GM19467 (cell line): ENCODE measurements around the gene PASK.
"Not testable (repeated sequence)": the region's sequence is repeated elsewhere in the genome, so short reads cannot be mapped to it uniquely, and the experiment has no call there.

Source experiments
- ATAC-seq: cut with Tn5 transposase; IDR thresholded peaks from one replicate; pipeline ENCODE4 v1.9.1; 2021; ENCODE audit warnings: mild to moderate bottlenecking, moderate library complexity; ENCODE audit not compliant: unreplicated experiment

PASK gene

DNA sequence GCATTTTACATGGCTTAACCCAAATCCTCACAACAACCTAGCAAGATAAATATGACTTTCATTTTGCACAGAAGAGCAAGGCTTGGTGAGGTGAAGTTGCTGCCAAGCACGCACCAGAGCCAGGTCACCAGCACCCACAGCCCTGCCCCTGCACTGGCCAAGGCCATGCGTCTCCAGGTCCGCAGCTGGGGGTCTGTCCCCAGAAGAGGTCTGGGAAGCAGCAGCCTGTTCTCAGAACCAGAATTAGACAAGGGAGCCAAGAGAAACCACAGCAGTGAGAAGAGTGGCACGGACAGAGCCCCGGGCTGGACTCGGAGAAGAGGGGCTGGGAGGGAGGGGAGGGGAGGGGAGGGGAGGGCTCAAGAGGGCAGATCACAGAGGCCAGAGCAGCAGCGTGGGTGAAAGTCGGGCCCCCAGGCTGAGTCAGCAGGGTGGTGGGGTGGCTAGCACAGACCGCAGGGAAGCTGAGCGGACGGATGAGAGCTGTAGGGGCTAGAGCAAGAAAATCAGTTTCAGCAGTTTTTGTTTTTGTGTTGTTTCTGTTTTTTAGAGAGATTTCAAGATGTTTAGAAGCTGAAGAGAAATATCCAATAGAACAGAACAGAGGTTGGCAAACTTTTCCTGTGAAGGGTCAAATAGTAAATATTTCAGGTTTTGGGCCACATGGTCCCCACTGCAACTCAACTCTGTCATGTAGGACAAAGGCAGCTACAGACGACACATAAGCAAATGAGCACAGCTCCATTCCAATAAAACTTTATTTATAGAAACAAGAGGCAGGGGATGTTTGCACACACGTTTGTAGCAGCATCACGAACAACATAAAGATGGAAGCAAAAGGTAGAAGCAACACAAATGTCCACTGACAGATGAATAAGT is 39.8 kb downstream of the PASK start:
- no peak for ATAC-seq

GRCh38 chr2:241108271-241109209 is 40.7 kb downstream of the PASK start:
- ATAC-seq, result no peak

DNA sequence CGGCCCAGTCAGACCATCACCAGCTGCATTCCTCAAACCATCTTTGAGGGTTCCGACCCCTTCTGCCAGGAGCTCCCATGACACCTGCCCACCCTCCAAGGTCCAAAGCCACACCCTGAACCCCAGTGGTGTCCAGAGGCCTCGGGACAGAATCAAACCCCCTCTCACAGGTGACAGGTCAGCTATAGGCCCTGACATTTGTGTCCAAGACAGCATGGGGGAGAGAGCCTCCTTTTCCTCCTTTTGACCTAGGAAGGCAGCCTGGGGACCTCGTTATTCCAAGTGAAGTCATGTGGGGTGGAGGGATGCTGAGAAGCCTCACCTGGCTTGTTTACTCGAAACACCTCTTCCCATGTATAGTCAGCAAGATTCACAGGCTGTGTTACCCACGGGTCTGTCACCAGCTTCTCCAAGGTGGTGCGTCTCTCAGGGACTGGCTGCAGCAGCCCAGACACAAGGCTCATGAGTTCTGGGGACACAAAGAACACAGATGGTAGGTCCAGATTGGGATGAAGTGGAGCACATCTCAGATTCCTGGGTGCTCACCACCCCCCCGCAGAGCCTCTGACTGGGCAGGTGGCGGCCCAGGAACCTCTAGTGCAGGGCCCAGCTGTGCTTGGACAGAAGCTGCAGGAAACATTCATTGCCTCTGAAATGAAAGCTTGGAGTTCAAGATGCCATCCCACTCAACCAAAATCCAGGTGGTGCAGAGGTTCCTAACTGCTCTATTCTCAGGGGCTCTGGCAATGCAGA is 42.1 kb downstream of the PASK start:
- ATAC-seq, result no peak

- ATAC-seq, result no peak
Observed at GRCh38 chr2:241105641-241106040, 43.6 kb downstream of the PASK start.

DNA sequence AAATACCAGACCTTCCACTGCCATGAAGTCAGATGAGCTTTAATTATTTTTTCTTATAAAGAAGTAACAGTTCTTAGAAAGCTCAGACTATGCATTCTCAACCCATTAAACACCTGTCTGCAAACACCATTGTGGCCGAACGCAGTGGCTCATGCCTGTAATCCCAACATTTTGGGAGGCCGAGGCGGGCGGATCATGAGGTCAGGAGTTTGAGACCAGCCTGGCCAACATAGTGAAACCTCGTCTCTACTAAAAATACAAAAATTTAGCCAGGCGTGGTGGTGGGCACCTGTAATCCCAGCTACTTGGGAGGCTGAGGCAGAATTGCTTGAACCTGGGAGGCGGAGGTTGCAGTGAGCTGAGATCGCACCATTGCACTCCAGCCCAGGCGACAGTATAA is 44.7 kb downstream of the PASK start:
- ATAC-seq, result not testable (repeated sequence)

GRCh38 chr2:241103176-241103595 is 46.1 kb downstream of the PASK start:
- ATAC-seq, result no peak

- ATAC-seq, result peak; percentile 81
Observed at GRCh38 chr2:241102239-241102803, 47.0 kb downstream of the PASK start, which contains the start of gene MTERF4. MTERF4 (minus strand) TSS chr2:241102287; CDS start chr2:241102273, 14 bp downstream.

- no peak for ATAC-seq
Observed at GRCh38 chr2:241099246-241099645, 50.0 kb downstream of the PASK start.

GRCh38 chr2:241096979-241097378 is 52.3 kb downstream of the PASK start:
- no peak for ATAC-seq

DNA sequence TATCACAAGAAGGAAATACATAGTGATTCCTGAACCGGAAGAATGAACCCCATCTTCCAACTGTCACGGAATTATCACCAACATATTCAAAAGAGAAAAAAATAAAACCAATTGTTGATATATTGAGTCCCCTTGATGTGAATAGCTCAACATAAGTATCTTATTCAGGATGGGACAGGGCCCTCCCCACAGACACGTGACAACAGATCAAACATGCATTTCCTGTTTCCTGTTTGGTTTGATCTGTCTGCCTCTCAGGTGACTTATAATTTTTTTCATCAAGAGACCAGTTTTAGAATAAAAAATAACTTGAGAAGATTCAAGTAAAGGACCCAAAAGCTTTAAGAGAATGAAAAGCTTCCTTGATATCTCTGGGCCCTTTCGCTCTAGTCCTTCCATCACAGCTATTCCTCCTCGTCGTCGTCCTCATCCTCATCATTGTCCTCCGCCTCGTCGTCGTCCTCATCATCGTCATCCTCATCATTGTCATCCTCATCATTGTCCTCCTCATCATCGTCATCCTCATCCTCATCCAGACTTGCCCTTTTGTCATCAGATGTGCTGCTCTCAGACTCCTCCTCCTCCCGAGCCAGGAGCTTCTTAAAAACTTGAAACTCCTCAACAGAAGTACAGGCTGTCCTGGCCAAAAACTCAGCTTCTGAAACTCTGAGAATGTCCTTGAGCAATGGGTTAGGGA is 53.5 kb downstream of the PASK start:
- no peak for ATAC-seq

DNA sequence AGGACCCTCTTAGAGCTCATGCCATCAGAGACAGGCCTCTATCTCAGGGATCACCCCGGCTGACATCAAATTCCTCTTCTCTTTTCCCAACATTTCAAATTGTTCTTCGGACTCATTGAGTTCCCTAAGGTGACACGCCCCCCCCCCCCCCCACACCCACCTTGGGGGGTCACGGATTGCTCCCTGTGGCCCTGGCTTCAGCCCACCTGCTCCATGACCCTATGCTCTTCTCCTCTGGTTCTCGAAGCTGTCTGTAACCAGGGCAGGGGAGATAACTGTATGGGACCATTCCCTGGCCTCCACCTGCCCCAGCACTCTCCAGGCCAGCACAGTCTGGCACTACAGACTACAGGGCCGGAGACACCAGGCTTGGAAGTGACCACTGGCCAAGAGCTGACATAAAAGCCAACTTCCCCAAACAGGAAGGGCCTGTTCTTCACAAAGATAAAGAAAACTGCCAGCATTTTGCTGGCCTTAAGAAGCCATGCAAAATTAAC is 54.3 kb downstream of the PASK start:
- no peak for ATAC-seq

GRCh38 chr2:241094172-241094571 is 55.1 kb downstream of the PASK start:
- no peak for ATAC-seq

DNA sequence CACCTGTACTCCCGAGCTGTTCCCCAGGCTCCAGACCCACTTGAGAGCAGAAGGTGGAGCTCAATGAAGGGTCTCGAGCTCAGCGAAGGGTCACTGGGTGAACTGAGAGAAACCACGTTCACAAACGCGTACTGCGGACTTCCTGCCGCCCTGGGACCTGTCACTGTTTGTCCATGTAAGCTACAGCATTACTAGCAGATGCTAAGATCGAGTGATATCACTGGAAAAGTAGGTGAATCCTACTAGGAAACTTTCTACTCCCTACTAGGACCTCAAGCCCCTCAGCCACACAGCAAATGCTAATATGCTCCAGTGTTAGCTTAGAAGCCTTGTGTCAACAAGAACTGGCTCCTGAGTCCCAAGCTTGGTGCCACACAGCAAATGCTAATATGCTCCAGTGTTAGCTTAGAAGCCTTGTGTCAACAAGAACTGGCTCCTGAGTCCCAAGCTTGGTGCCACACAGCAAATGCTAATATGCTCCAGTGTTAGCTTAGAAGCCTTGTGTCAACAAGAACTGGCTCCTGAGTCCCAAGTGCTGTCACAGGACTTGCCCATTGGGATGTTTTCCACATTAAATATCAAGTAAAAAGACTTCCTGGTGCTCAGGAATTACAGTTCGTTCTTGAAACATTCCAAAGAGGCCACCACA is 56.0 kb downstream of the PASK start:
- not testable (repeated sequence) for ATAC-seq

DNA sequence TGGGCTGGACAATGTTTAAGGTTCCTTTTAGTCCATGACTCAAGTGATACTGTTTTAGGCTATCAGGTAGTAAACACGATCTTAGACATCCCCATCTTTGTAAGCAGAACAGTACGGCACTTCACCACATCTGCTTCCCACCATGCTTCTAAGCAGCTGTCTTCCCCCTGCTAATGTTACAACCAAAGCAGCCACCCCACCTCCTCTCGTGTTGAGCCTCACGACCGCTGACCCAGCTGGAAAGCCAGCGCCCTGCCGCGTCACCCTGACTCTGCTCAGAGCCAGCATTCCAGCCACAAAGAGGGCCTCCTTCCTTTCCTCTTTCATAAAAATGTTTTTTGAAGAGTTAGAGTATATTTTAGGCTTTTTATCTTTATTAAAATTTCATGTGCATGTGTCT is 56.6 kb downstream of the PASK start:
- ATAC-seq, result no peak

- no peak for ATAC-seq
Observed at GRCh38 chr2:241091734-241092445, 57.4 kb downstream of the PASK start.

DNA sequence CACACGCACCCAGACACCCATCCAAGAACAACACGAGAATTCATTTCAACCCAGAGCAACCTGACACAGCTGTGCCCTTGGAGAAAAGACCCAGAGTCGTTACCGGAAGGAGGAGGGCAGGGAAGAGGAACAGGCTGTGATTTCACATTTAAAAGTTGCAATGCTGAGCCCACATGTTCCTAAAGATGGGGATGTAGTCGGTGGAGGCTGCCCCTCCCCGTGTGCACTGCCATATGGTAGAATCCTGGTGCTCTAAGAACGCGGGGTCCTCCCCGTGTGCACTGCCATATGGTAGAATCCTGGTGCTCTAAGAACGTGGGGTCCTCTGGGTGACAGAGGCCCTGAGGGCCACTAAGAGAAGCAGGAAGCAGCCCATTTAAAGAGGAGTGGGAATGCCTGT is 58.1 kb downstream of the PASK start:
- no peak for ATAC-seq

DNA sequence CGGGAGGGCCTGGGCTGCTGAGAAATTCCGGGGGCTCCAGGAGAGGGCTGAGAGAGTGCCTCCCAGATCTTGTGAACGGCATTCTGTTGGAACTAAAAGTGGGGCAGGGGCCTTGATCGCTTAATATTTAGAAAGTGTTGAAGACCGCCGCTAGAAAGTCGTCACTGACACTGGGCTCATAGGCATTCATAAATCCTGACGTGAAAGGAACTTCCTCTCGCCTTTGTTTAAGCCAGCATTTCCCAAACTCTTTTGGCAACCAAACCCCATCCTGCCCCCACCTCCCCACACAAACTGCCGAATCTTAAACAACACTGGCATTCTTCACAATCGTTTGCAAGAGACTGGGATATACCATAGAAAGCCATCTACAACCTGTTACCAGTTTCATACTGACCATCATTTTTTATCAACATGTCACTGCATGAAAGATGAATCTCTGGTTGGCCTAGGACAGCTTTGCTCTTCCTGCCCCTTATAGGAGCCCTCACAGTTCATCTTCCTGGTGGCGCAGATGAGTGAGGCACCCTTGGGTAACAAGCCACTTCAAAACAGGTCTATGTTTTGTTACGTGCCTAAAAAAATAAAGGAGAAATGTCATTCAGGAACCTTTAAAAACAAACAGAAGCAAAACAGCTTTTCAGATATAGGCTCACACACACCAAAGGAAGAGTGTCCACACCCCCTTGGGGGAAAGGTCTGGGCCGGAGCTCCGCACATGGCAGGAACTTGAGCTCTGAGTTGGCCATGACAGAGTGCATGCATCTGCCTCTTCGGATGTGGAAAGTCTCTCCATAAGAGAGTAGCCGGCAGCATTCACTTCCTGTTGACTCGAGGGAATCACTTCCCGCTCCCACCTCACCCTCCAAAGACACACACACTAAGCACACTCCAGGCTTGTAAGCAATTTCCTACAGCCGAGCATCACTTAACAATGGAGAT is 60.2 kb downstream of the PASK start:
- no peak for ATAC-seq

DNA sequence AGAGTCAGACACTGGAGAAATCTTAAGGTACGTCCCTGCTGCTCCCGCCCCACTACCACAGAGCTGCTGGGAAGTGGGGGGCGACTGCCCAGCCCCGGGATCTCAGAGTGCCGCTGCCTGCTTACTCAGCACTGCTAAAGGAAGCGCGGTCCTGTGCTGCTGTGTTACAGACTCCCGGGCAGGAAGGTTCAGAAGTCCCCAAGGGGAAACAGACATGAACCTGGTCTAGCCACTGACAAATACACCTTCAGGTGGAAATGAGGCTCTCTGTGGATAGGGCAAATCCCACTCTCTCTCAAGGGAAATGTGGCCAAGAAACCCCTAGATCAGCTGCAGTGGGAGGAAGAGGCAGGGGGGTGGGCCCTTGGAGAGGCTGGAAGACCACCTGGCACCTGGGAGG is 60.9 kb downstream of the PASK start:
- ATAC-seq, result peak; percentile 44
